SJCRH30 (cell line): ENCODE data around the gene HSPA14. TPM values are rescaled to one million over a fixed set of nuclear protein-coding genes. Genes with fewer than 3 reads are reported as not detected.
A peak's percentile ranks its signal among the peaks of the same experiment; 100 is the strongest.
"Not testable (repeated sequence)": the region's sequence is repeated elsewhere in the genome, so short reads cannot be mapped to it uniquely, and the experiment has no call there.

Experiments
- DNase-seq, 2 experiments: peaks; one replicate each; pipeline ENCODE4 v3.0.0-alpha.2; 2015 to 2020
- H3K27ac ChIP-seq: fragments of 250-450 bp; sonication (Bioruptor Pico); 2 replicates; pipeline ENCODE4 v1.5.1; 2020; ENCODE audit warnings: mild to moderate bottlenecking, moderate library complexity
- H3K27me3 ChIP-seq: fragments of 250-450 bp; sonication (Bioruptor Pico); 2 replicates; pipeline ENCODE4 v1.5.1; 2020; ENCODE audit warnings: mild to moderate bottlenecking, moderate library complexity
- H3K36me3 ChIP-seq: fragments of 250-450 bp; sonication (Bioruptor Pico); 2 replicates; pipeline ENCODE4 v1.5.1; 2020; ENCODE audit warnings: mild to moderate bottlenecking, moderate library complexity
- H3K4me1 ChIP-seq: fragments of 250-450 bp; sonication (Bioruptor Pico); 2 replicates; pipeline ENCODE4 v1.5.1; 2020; ENCODE audit warnings: mild to moderate bottlenecking, moderate library complexity
- H3K4me3 ChIP-seq: fragments of 250-450 bp; sonication (Bioruptor Pico); 2 replicates; pipeline ENCODE4 v1.5.1; 2020; ENCODE audit warnings: mild to moderate bottlenecking, moderate library complexity
- H3K9me3 ChIP-seq: fragments of 250-450 bp; sonication (Bioruptor Pico); replicated peaks from 2 replicates; pipeline ENCODE4 v1.5.1; 2020; ENCODE audit warnings: mild to moderate bottlenecking, moderate library complexity
- total RNA-seq: library from RNA; depleted of rRNA; stranded (reverse); fragments of >200 nt; shearing (Covaris generic); gene quantifications from 2 replicates; pipeline ENCODE4 v1.2.3, GENCODE V29; 2014; rRNA removed

HSPA14 gene
- total RNA-seq, 1 experiment from 2014 or later, result 49.9 TPM

DNA sequence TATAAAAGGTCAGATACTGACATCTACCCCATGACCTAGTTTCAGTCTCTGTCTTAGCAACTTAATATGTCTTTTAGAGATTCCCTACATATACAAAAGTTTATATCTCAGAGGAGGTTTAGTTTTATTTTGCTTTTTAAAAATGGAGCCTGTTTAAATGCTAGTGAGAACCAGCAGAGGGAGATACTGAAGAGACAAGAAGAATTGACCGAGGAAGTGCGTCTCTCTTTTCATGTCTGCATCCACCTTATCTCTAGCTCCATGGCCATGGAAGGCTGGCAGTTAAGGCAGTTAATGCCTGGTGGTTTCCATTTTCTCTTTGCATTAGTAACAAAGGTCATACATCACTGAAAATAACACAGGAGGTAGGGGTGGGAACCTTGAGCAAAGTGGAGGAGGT is 51.2 kb downstream of the HSPA14 start:
- no peak overlapping the region for H3K4me3 ChIP-seq
- DNase-seq, result no peak
- H3K9me3 ChIP-seq, result no peaks in the 10 kb centered on the region
- peaks cover 33% of the 10 kb centered on the region; the same call in 1 of the 2 replicates for H3K36me3 ChIP-seq
- H3K27me3 ChIP-seq, result no peaks in the 10 kb centered on the region
- no peak overlapping the region for H3K27ac ChIP-seq
- H3K4me1 ChIP-seq, result no peaks in the 10 kb centered on the region

DNA sequence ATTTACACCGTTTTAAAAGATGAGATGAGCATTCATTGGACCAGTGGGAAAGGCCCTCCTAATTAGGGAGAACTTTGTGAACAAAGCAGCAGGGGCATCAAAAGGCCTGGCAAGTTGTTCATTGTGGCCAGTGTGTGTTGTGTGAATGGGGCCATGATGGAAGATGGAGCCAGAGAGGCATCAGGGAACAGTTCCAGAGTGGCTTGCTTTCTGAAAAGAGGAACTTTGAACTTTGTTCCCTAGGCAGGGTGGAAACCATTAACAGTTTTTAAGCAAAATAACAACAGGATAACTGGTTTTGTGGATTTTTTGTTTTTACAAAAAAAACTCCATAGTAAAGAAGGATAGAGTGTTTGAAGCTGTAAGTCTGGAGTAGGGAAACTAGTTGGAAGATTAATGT is 53.0 kb downstream of the HSPA14 start:
- Histone ChIP-seq H3K36me3 (peaks cover 22% of the 10 kb centered on the region; the same call in 1 of the 2 replicates), H3K4me3 (no peak overlapping the region), H3K9me3 (no peaks in the 10 kb centered on the region), H3K27me3 (no peaks in the 10 kb centered on the region), H3K4me1 (no peaks in the 10 kb centered on the region), H3K27ac (no peak overlapping the region)
- no peak for DNase-seq

DNA sequence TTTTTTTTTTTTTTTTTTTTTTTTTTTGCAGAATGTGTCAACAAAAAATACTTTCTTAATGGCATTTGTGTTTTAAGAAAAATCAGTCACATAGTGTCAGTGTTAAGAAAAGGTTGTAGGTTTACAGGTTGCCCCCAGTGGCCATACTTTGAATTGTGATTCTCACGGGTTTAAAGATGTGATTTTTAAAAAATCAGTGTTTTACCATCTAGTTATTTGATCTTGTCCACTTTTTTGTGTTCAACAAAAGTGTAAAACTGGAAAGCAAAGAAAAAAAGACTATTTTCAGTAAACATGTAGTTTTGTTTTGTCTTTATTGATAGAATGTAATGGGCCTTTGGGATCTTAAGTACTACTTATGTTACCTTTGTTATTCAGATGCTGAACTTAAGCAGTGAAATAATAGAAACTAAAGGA is 66.2 kb downstream of the HSPA14 start:
- Histone ChIP-seq H3K4me1 (no peaks in the 10 kb centered on the region), H3K27me3 (no peaks in the 10 kb centered on the region), H3K36me3 (peaks cover 92% of the 10 kb centered on the region), H3K4me3 (no peak overlapping the region), H3K27ac (no peak overlapping the region), H3K9me3 (no peaks in the 10 kb centered on the region)
- DNase-seq, result peak in 1 of 2 experiments; percentile 27

DNA sequence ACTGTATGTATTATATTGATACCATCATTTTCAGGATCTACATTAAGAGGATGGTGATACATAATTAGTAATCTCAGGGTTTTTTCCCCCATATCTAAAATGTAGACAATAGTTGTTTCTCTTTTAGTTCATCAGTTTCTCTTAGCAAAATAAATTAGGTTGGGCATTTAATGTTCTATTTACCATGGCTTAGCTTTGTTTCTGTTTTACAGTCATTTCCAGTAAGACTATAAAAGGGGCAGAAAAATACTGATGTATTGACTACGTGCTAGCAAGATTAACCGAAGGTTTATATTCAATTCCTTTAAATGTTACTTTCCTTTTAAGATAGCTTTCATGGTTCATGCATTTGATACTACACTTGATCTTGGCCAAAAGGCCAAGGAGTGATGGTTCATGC is 66.8 kb downstream of the HSPA14 start:
- H3K36me3 ChIP-seq, result peaks cover 92% of the 10 kb centered on the region
- H3K4me1 ChIP-seq, result no peaks in the 10 kb centered on the region
- no peak overlapping the region for H3K4me3 ChIP-seq
- no peak overlapping the region for H3K27ac ChIP-seq
- no peaks in the 10 kb centered on the region for H3K27me3 ChIP-seq
- H3K9me3 ChIP-seq, result no peaks in the 10 kb centered on the region
- no peak for DNase-seq

DNA sequence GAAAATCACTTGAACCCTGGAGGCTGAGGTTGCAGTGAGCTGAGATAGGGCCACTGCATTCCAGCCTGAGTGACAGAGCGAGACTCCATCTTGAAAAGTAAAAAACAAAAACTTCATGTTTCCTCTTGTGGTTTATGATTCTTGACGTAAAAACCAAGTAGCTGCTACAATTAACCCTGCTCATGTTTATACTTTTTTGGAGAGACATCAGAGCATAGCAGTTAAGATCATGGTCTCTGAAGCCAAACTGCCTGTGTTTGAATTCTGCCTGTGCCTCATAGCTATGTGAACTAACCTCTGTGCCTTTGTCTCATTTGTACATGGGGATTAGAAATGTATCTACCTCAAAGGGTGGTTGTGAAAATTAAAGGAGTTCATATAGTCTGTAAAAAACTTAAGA is 67.8 kb downstream of the HSPA14 start:
- Histone ChIP-seq H3K27ac (no peak overlapping the region), H3K4me1 (no peaks in the 10 kb centered on the region), H3K9me3 (no peaks in the 10 kb centered on the region), H3K36me3 (peaks cover 92% of the 10 kb centered on the region), H3K27me3 (no peaks in the 10 kb centered on the region), H3K4me3 (no peak overlapping the region)
- DNase-seq, result no peak

DNA sequence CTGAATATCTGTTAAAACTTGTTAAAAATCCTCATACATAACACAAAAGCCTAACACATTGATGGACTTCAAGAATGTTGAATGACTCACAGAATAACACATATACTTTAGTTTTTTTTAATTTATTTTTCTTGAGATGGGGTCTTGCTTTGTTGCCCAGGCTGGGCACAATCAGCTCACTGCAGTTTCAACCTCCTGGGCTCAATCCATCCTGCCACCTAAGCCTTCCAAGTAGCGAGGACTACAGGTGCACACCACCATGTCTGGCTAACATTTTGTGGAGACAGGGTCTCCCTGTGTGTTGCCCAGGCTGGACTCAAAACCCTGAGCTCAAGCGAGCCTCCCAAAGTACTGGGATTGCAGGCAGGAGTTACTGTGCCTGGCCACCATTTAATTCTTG is 68.7 kb downstream of the HSPA14 start:
- Histone ChIP-seq H3K9me3 (no peaks in the 10 kb centered on the region), H3K27ac (no peak overlapping the region), H3K27me3 (no peaks in the 10 kb centered on the region), H3K4me3 (no peak overlapping the region), H3K36me3 (peaks cover 94% of the 10 kb centered on the region), H3K4me1 (no peaks in the 10 kb centered on the region)
- DNase-seq, result no peak

DNA sequence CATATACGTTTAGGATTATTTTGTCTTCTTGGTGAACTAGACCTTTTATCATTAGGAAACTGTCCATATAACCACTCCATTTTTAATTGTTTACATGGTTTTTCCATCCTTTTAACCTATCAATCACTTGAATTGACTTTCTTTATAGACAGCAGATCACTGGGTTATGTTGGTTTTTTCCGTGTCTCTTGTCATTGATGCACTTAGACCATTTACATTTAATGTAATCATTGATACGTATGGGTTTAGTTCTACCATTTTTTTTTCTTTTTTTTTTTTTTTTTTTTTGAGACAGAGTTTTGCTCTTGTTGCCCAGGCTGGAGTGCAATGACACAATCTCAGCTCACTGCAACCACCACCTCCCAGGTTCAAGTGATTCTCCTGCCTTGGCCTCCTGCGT is 69.5 kb downstream of the HSPA14 start:
- DNase-seq, H3K9me3 ChIP-seq: not testable (repeated sequence)
- H3K36me3 ChIP-seq, result peaks cover 94% of the 10 kb centered on the region

DNA sequence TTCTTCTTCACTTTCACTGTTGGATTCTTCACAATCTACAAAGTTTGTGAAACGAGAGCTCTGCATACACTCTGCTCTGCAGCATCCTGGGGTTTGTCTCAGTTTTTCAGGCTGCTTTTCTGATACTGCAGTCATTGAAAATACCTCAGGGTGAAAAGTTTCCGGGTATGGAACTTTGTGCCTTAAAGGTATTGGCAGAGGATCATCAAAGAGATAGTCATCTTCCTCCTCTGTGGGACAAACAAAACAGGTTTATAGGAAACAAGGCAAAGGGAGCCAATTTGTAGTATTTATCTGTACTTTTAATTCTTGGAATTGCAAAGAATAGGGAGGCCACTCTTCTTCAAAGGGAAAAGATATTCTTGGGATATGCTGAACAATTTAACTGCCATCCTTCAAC is 71.0 kb downstream of the HSPA14 start:
- H3K27ac ChIP-seq, result no peak overlapping the region
- DNase-seq, result no peak
- no peaks in the 10 kb centered on the region for H3K4me1 ChIP-seq
- no peaks in the 10 kb centered on the region for H3K27me3 ChIP-seq
- peaks cover 94% of the 10 kb centered on the region for H3K36me3 ChIP-seq
- no peak overlapping the region for H3K4me3 ChIP-seq
- no peaks in the 10 kb centered on the region for H3K9me3 ChIP-seq

More for the DNA sequence above, 69.5 kb downstream of the HSPA14 start:
- H3K4me1 ChIP-seq, H3K27ac ChIP-seq, H3K4me3 ChIP-seq, H3K27me3 ChIP-seq: not testable (repeated sequence)

DNA sequence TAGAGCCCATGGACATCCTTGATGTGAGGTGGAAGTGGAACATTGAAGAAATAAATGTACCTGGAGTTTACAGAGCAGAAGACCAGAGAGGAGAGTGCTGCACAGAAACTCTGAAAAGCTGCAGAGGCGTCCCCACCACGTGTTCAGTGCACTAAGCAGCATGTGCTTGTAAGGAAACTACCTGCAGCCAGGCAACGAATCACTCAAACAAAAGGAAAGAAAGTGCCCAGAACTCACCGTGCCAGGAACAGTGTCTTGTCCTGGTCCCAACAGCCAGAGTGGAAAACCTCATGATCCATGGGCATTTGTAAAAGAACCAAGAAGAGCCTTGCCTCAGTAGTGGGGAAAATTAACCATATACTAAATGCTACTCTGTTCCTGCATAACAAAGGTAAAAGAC is 72.8 kb downstream of the HSPA14 start:
- Histone ChIP-seq H3K36me3 (peaks cover 83% of the 10 kb centered on the region), H3K27ac (no peak overlapping the region), H3K9me3 (no peaks in the 10 kb centered on the region), H3K4me3 (no peak overlapping the region), H3K27me3 (no peaks in the 10 kb centered on the region), H3K4me1 (no peaks in the 10 kb centered on the region)
- no peak for DNase-seq

DNA sequence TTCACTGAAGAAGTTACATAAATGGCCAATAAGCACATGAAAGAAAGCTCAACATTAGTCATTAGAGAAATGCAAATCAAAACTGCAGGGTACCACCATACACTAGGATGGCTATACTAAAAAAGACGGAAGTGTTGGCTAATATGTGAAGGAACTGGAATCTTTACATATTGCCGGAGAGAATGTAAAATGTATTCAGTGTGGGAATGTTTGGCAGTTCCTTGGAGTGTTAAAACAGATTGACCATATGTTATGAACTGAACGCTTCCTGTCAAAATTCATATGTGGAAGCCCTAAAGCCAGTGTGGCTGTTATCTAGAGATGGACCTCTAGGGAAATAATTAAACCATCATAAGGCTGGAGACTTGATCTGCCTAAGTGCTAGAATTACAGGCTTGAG is 73.7 kb downstream of the HSPA14 start:
- no peaks in the 10 kb centered on the region for H3K27me3 ChIP-seq
- peaks cover 83% of the 10 kb centered on the region for H3K36me3 ChIP-seq
- no peaks in the 10 kb centered on the region for H3K4me1 ChIP-seq
- H3K27ac ChIP-seq, result no peak overlapping the region
- no peak overlapping the region for H3K4me3 ChIP-seq
- no peaks in the 10 kb centered on the region for H3K9me3 ChIP-seq
- DNase-seq, result no peak

DNA sequence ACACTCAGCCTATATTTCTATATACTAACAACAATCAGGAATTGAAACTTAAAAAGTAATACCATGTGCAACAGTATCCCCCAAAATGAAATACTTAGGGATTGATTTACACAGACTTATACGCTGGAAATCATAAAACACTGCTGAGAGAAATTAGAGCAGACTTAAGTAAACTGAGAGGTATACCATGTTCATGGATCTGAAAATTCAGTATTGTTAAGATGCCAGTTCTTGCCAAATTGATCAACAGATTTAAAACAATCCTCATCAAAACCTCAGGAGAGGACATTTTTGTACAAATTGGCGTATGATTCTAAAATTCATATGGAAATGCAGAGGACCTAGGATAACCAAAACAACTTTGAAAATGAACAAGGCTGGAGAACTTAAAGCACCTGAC is 78.5 kb downstream of the HSPA14 start:
- Histone ChIP-seq H3K4me3 (no peak overlapping the region), H3K4me1 (no peaks in the 10 kb centered on the region), H3K27ac (no peak overlapping the region), H3K36me3 (peaks cover 76% of the 10 kb centered on the region), H3K27me3 (no peaks in the 10 kb centered on the region), H3K9me3 (0 out of 2 replicates have a peak, but pooled peaks cover 6% of the 10 kb centered on the region)
- DNase-seq, result no peak

DNA sequence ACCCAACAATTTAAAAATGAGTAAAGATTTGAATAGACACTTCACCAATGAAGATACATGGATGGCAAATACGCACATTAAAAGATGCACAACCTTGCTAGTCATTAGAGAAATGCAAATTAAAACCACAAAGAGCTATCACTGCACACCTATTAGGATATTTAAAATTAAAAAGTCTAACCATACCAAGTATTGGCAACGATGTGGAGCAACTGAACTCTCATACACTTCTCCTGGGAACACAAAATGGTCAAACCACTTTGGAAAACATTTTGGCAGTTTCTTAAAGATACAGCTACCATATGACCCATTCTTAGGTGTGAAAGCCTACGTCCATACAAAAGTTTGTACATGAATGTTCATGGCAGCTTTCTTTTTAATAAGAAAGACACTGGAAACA is 79.7 kb downstream of the HSPA14 start:
- H3K27me3 ChIP-seq, result no peaks in the 10 kb centered on the region
- DNase-seq, result no peak
- H3K9me3 ChIP-seq, result 0 out of 2 replicates have a peak, but pooled peaks cover 6% of the 10 kb centered on the region
- H3K27ac ChIP-seq, result no peak overlapping the region
- H3K36me3 ChIP-seq, result peaks cover 69% of the 10 kb centered on the region
- H3K4me1 ChIP-seq, result no peaks in the 10 kb centered on the region
- no peak overlapping the region for H3K4me3 ChIP-seq

DNA sequence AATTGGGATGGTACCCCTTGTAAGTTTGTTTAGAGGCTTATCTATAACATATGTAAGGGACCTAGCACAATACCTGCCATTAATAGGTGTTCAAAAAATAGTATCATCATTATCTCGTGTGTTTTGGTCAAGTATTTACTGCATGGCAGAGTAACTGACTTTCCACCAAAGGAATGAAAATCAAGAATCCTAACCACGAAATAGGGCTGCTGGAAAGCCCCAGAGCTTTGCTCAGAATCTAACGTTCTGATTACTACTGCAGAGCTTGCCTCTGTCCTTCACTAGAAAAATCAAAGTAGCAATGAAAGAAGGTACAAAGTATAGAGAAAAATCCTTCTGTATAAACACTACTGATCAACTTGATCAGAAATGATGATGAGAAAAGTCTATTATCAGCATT is 80.9 kb downstream of the HSPA14 start:
- H3K36me3 ChIP-seq, result peaks cover 60% of the 10 kb centered on the region
- 0 out of 2 replicates have a peak, but pooled peaks cover 6% of the 10 kb centered on the region for H3K9me3 ChIP-seq
- no peak overlapping the region for H3K4me3 ChIP-seq
- H3K27ac ChIP-seq, result no peak overlapping the region
- no peaks in the 10 kb centered on the region for H3K4me1 ChIP-seq
- DNase-seq, result no peak
- H3K27me3 ChIP-seq, result no peaks in the 10 kb centered on the region

Other genes with a start within 250 kb of the HSPA14 start
- 17.7 and 21.7 TPM in 2 replicates for gene FAM107B, start 63.4 kb upstream of the HSPA14 start, total RNA-seq
- 0.81 TPM in 1 of 2 replicates, not detected in the other for gene CDNF, start 269 bp upstream of the HSPA14 start, total RNA-seq
- 25.1 and 25.2 TPM in 2 replicates for gene MSANTD7, start within 50 bp of the HSPA14 start, total RNA-seq
- gene SUV39H2, start 40.6 kb downstream of the HSPA14 start, total RNA-seq, result 63.3 and 72.7 TPM in 2 replicates
- 14.9 and 41.4 TPM in 2 replicates for gene DCLRE1C, start 115.8 kb downstream of the HSPA14 start, total RNA-seq
- gene MEIG1, start 121.1 kb downstream of the HSPA14 start, total RNA-seq, result not detected in 2 replicates
- not detected in 2 replicates for gene OLAH, start 205.6 kb downstream of the HSPA14 start, total RNA-seq